Endothelial cell of umbilical vein (primary cell): ENCODE results near the gene SYTL2. TPM values are rescaled to one million over a fixed set of nuclear protein-coding genes. Genes with fewer than 3 reads are reported as not detected.

Experiments used
- BruUV-seq: library from RNA; stranded (reverse); fragments of 400-500 nt; replicated peaks from 2 replicates; lab custom pipeline; 2021; lab: Mats Ljungman, UMichigan
- CTCF ChIA-PET: fragments of 300-600, 350-600 bp; sonication (Branson Sonifier 250); formaldehyde crosslinking; loops from one replicate; lab custom pipeline; 2021; ENCODE audit warnings: antibody characterized with exemption, inconsistent platforms; lab: Charles Lee
- POLR2A ChIA-PET: fragments of 300-600, 350-600 bp; sonication (Branson Sonifier 250); formaldehyde crosslinking; loops from one replicate; lab custom pipeline; 2021; ENCODE audit warnings: antibody characterized with exemption, inconsistent platforms; lab: Charles Lee
- DNase-seq: peaks from one replicate; pipeline ENCODE4 v3.0.0-alpha.2; 2011; ENCODE audit warnings: low read depth, low spot score
- FAIRE-seq: peaks from 2 replicates; lab custom pipeline; 2011; peaks lifted over from hg19 to GRCh38; lab: Jason Lieb, UNC
- H2AFZ ChIP-seq: 2 replicates; pipeline ENCODE4 v1.6.0; 2012; ENCODE audit warnings: low read depth, low read length, control low read depth, inconsistent platforms
- H3K27ac ChIP-seq: 2 replicates; pipeline ENCODE4 v1.5.1; 2011; ENCODE audit warnings: low read depth, mild to moderate bottlenecking, control low read depth, low read length, moderate library complexity; ENCODE audit not compliant: insufficient read depth
- H3K27me3 ChIP-seq, 2 experiments: 2 replicates each; pipeline versions ENCODE4 v1.6.0 to v1.6.1; 2011; ENCODE audit warnings: low read length in 2 of 2, mixed read lengths in 1 of 2; ENCODE audit not compliant: control insufficient read depth in 2 of 2, insufficient read depth in 2 of 2
- H3K36me3 ChIP-seq, 2 experiments: 2 replicates in 1 of 2; 3 replicates in 1 of 2; pipeline ENCODE4 v1.5.1; 2011; ENCODE audit warnings: low read length in 2 of 2, mild to moderate bottlenecking in 1 of 2, moderate library complexity in 1 of 2; ENCODE audit not compliant: control insufficient read depth in 2 of 2, insufficient read depth in 2 of 2; ENCODE audit errors: extremely low read depth in 1 of 2
- H3K4me1 ChIP-seq: 3 replicates; pipeline ENCODE4 v1.5.1; 2011; ENCODE audit warnings: mild to moderate bottlenecking, low read length; ENCODE audit not compliant: control insufficient read depth, insufficient read depth; ENCODE audit errors: extremely low read depth
- H3K4me2 ChIP-seq: 2 replicates; pipeline ENCODE4 v1.6.1; 2011; ENCODE audit warnings: low read length, control low read depth, mixed read lengths; ENCODE audit not compliant: insufficient read depth
- H3K4me3 ChIP-seq, 3 experiments: fragments of 200-600 bp in 1 of 3; sonication (generic), shearing (Covaris generic) in 1 of 3; replicated peaks in 1 of 3; 2 replicates each; pipeline ENCODE4 v1.5.1; 2011 to 2016; ENCODE audit warnings: control low read depth in 3 of 3, low read length in 3 of 3, mild to moderate bottlenecking in 2 of 3, inconsistent platforms in 1 of 3, low read depth in 1 of 3, moderate library complexity in 1 of 3; ENCODE audit not compliant: insufficient read depth in 1 of 3
- H3K79me2 ChIP-seq: 2 replicates; pipeline ENCODE4 v1.6.0; 2012; ENCODE audit warnings: low read length, inconsistent platforms; ENCODE audit not compliant: control insufficient read depth, insufficient read depth
- H3K9ac ChIP-seq: replicated peaks from 2 replicates; pipeline ENCODE3; 2011; ENCODE audit warnings: low read length, control low read depth; ENCODE audit not compliant: insufficient read depth; ENCODE audit errors: extremely low read depth
- H3K9me1 ChIP-seq: replicated peaks from 3 replicates; pipeline ENCODE4 v1.6.0; 2011; ENCODE audit warnings: mild to moderate bottlenecking, low read length; ENCODE audit not compliant: control insufficient read depth, insufficient read depth; ENCODE audit errors: extremely low read depth
- H3K9me3 ChIP-seq: replicated peaks from 2 replicates; pipeline ENCODE4 v1.5.1; 2012; ENCODE audit warnings: low read length, inconsistent platforms; ENCODE audit not compliant: control insufficient read depth, insufficient read depth
- H4K20me1 ChIP-seq: replicated peaks from 2 replicates; pipeline ENCODE3; 2011; ENCODE audit warnings: mild to moderate bottlenecking, low read length; ENCODE audit not compliant: control insufficient read depth, insufficient read depth; ENCODE audit errors: extremely low read depth
- CTCF ChIP-seq, 2 donors: IDR thresholded peaks; 1 replicate in 1 of 2; 2 replicates in 1 of 2; pipeline ENCODE4 v1.5.1; 2011; ENCODE audit warnings: low read length in 2 of 2, mild to moderate bottlenecking in 2 of 2, moderate library complexity in 2 of 2, control low read depth in 1 of 2, inconsistent platforms in 1 of 2, low read depth in 1 of 2; ENCODE audit not compliant: insufficient read depth in 1 of 2; ENCODE audit errors: extremely low read depth in 1 of 2
- EZH2 ChIP-seq: IDR thresholded peaks from 2 replicates; pipeline ENCODE4 v1.6.1; 2012; ENCODE audit warnings: borderline replicate concordance, low read depth, mild to moderate bottlenecking, moderate library complexity, low read length, inconsistent platforms; ENCODE audit not compliant: severe bottlenecking
- FOS ChIP-seq: IDR thresholded peaks from 2 replicates; pipeline ENCODE4 v1.6.1; 2011; ENCODE audit warnings: mild to moderate bottlenecking, low read length, moderate library complexity, borderline replicate concordance; ENCODE audit not compliant: insufficient read depth
- GATA2 ChIP-seq: IDR thresholded peaks from 2 replicates; pipeline ENCODE4 v1.7.0; 2011; ENCODE audit warnings: low read depth, mild to moderate bottlenecking, moderate library complexity, mixed read lengths, low read length; ENCODE audit not compliant: insufficient read length, insufficient read depth
- JUN ChIP-seq: IDR thresholded peaks from 2 replicates; pipeline ENCODE4 v1.6.1; 2011; ENCODE audit warnings: borderline replicate concordance, low read depth; ENCODE audit not compliant: insufficient read length, insufficient read depth
- MYC ChIP-seq: IDR thresholded peaks from one replicate; pipeline ENCODE4 v1.6.1; 2011; ENCODE audit warnings: mild to moderate bottlenecking, low read depth, low read length
- POLR2A ChIP-seq: IDR thresholded peaks from 2 replicates; pipeline ENCODE4 v1.6.1; 2012; ENCODE audit warnings: low read depth, mild to moderate bottlenecking, control low read depth, low read length
- POLR2AphosphoS5 ChIP-seq: IDR thresholded peaks from 2 replicates; pipeline ENCODE4 v1.6.1; 2012; ENCODE audit warnings: low read depth, mild to moderate bottlenecking, control low read depth, low read length, moderate library complexity; ENCODE audit not compliant: insufficient read depth
- dilution Hi-C: fragments of 300-500 bp; cut with MboI; formaldehyde crosslinking; loops from one replicate; pipeline ENCODE4 v1.15.0; 2019; ENCODE audit warnings: low sequenced_read_pairs; ENCODE audit not compliant: extremely low pct_ligation_motif_present
- intact Hi-C: fragments of 100-400 bp; cut with micrococcal nuclease; formaldehyde crosslinking; loops from one replicate; pipeline ENCODE4 v1.10.0; 2022
- polyA plus RNA-seq, 4 experiments: library from polyadenylated mRNA; depleted of rRNA in 3 of 4; stranded (reverse) in 3 of 4; unstranded in 1 of 4; fragments of >200 nt; gene quantifications; 2 replicates each; pipeline versions ENCODE4 v1.2.1 to v1.2.3, GENCODE V29; 2011 to 2012; ENCODE audit warnings: missing spikeins in 1 of 4
- total RNA-seq: library from RNA; stranded (reverse); gene quantifications from 2 replicates; pipeline ENCODE4 v1.2.3, GENCODE V29; 2021
- TF ChIP-seq, protein P1 (sequence below): IDR thresholded peaks from 2 replicates; pipeline ENCODE4 v1.6.1; 2011; ENCODE audit not compliant: insufficient read depth, insufficient read length

The SYTL2 gene
- total and polyA plus RNA-seq, 2 donors (not counting 3 experiments of a cell fraction or from before 2014, with no cell fraction given) = 1.4 to 2.4 TPM

DNA sequence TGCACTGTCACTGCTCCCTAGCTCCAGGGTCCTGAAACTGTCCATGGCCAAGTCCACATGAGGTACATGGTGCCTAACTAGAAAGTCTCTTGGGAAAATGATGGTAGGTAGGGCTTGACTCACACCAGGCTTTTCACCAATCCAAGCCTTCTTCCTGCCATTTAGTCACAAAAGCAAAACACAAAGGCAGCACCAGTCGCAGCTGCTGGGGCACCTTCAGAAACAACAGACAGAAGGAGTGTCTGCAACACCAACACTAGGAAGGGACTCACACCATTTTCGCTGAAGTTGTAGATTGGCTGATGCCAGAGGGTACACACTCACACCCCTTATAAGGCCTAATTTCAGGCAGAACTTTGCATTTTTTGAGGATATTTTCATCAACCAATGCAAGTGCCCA, 55.7 kb downstream of the SYTL2 start:
- CTCF ChIA-PET = no interaction called here
- dilution Hi-C loops (no loop called here), intact Hi-C loops (loop anchor here (5.0 kb wide), 1 partner anchor 42 kb away; no protein-coding TSS in a partner anchor)
- DNase-seq (no peak), FAIRE-seq (no peak)
- Histone ChIP-seq H3K27ac (no peak overlapping the region), H3K27me3 (peaks cover 5 to 6% of the 10 kb centered on the region in 2 experiments), H3K4me2 (no peak overlapping the region), H2AFZ (no peak overlapping the region), H3K79me2 (no peaks in the 10 kb centered on the region), H3K9ac (no peak overlapping the region), H3K9me3 (no peaks in the 10 kb centered on the region), H3K4me1 (peaks cover 5% of the 10 kb centered on the region), H3K4me3 (no peak overlapping the region), H4K20me1 (no peaks in the 10 kb centered on the region), H3K9me1 (no peaks in the 10 kb centered on the region), H3K36me3 (no peaks in the 10 kb centered on the region)
- no TSS peak for BruUV-seq
- POLR2A ChIA-PET = no interaction called here
- TF ChIP-seq GATA2 = no peak
- TF ChIP-seq CTCF (IDR thresholded peaks at IDR 0.05; ENCODE audit: extremely low read depth in 1 of 2, insufficient read depth in 1 of 2, low read depth in 1 of 2, low read length in 2 of 2) = no peak
- TF ChIP-seq EZH2 = no peak
- TF ChIP-seq POLR2AphosphoS5 = no peak
- TF ChIP-seq POLR2A = no peak
- TF ChIP-seq, protein P1, sequence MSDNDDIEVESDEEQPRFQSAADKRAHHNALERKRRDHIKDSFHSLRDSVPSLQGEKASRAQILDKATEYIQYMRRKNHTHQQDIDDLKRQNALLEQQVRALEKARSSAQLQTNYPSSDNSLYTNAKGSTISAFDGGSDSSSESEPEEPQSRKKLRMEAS = no peak
- no peak for TF ChIP-seq MYC
- no peak for TF ChIP-seq FOS
- TF ChIP-seq JUN = no peak
